Chondrocyte (in vitro differentiated cells): ENCODE data around the gene DDIT4. TPM values are rescaled to one million over a fixed set of nuclear protein-coding genes. Genes with fewer than 3 reads are reported as not detected.
"Not testable (repeated sequence)": the region's sequence is repeated elsewhere in the genome, so short reads cannot be mapped to it uniquely, and the experiment has no call there.

Source experiments
- DNase-seq: peaks from one replicate; pipeline ENCODE4 v3.0.0; 2021; ENCODE audit warnings: mixed read lengths, low spot score
- H3K27ac Mint-ChIP-seq: one replicate; pipeline ENCODE4 v1.8.0; 2021; ENCODE audit warnings: mild to moderate bottlenecking, moderate library complexity, mixed read lengths; ENCODE audit not compliant: unreplicated experiment
- H3K27me3 Mint-ChIP-seq: 2 replicates; pipeline ENCODE4 v1.8.0; 2021; ENCODE audit warnings: low read depth, mixed read lengths
- H3K36me3 Mint-ChIP-seq: 2 replicates; pipeline ENCODE4 v1.8.0; 2021; ENCODE audit warnings: low read depth, mixed read lengths
- H3K4me1 Mint-ChIP-seq: 2 replicates; pipeline ENCODE4 v1.8.0; 2021; ENCODE audit warnings: low read depth, mild to moderate bottlenecking, mixed read lengths
- H3K4me3 Mint-ChIP-seq: one replicate; pipeline ENCODE4 v1.8.0; 2021; ENCODE audit warnings: mild to moderate bottlenecking, moderate library complexity, mixed read lengths; ENCODE audit not compliant: unreplicated experiment
- H3K9me3 Mint-ChIP-seq: 2 replicates; pipeline ENCODE4 v1.8.0; 2021; ENCODE audit warnings: low read depth, mixed read lengths
- CTCF ChIP-seq: fragments of 200-600 bp; sonication (generic); IDR thresholded peaks from 2 replicates; pipeline ENCODE4 v1.5.0; 2021; ENCODE audit warnings: antibody characterized with exemption, mild to moderate bottlenecking, moderate library complexity
- total RNA-seq: library from RNA; stranded (reverse); gene quantifications from 3 replicates; pipeline ENCODE4 v1.2.1, GENCODE V29; 2021

The DDIT4 gene
- total RNA-seq, 1 donor from 2014 or later = 241 TPM

- no peak for TF ChIP-seq CTCF
- H3K4me3 Mint-ChIP-seq = no peak overlapping the region
- no peak for DNase-seq
- no peaks in the 10 kb centered on the region for H3K9me3 Mint-ChIP-seq
- no peak overlapping the region for H3K27ac Mint-ChIP-seq
- no peaks in the 10 kb centered on the region for H3K36me3 Mint-ChIP-seq
- peaks cover 23% of the 10 kb centered on the region for H3K4me1 Mint-ChIP-seq
- H3K27me3 Mint-ChIP-seq = no peaks in the 10 kb centered on the region
These were observed 8.2 kb upstream of the DDIT4 start for GRCh38 chr10:72265508-72265907.

- Mint-ChIP-seq H3K36me3 (no peaks in the 10 kb centered on the region), H3K4me3 (no peak overlapping the region), H3K27me3 (no peaks in the 10 kb centered on the region), H3K4me1 (peaks cover 22% of the 10 kb centered on the region), H3K9me3 (no peaks in the 10 kb centered on the region), H3K27ac (no peak overlapping the region)
- DNase-seq = no peak
- no peak for TF ChIP-seq CTCF
These were observed 7.5 kb upstream of the DDIT4 start for GRCh38 chr10:72265990-72266865.

- no peaks in the 10 kb centered on the region for H3K27me3 Mint-ChIP-seq
- no peak for TF ChIP-seq CTCF
- no peak overlapping the region for H3K4me3 Mint-ChIP-seq
- H3K27ac Mint-ChIP-seq = no peak overlapping the region
- peaks cover 21% of the 10 kb centered on the region for H3K4me1 Mint-ChIP-seq
- no peak for DNase-seq
- no peaks in the 10 kb centered on the region for H3K36me3 Mint-ChIP-seq
- no peaks in the 10 kb centered on the region for H3K9me3 Mint-ChIP-seq
These were observed 6.3 kb upstream of the DDIT4 start for GRCh38 chr10:72267381-72267780.

GRCh38 chr10:72267819-72268399 is 5.8 kb upstream of the DDIT4 start:
- TF ChIP-seq CTCF = no peak
- H3K27me3 Mint-ChIP-seq = no peaks in the 10 kb centered on the region
- DNase-seq = no peak
- no peak overlapping the region for H3K4me3 Mint-ChIP-seq
- peaks cover 25% of the 10 kb centered on the region for H3K4me1 Mint-ChIP-seq
- no peak overlapping the region for H3K27ac Mint-ChIP-seq
- no peaks in the 10 kb centered on the region for H3K9me3 Mint-ChIP-seq
- H3K36me3 Mint-ChIP-seq = no peaks in the 10 kb centered on the region

- H3K4me3 Mint-ChIP-seq, DNase-seq, H3K27me3 Mint-ChIP-seq, H3K36me3 Mint-ChIP-seq, H3K9me3 Mint-ChIP-seq, H3K27ac Mint-ChIP-seq: not testable (repeated sequence)
- H3K4me1 Mint-ChIP-seq = peaks cover 22% of the 10 kb centered on the region
These were observed 5.1 kb upstream of the DDIT4 start for GRCh38 chr10:72268475-72269200.
